AG04449 (cell line): ENCODE results near the gene KPNB1.

Experiments
- CTCF ChIA-PET: fragments of 350-600 bp; formaldehyde crosslinking; extraction: SDS; loops from one replicate; lab custom pipeline; 2021; ENCODE audit warnings: antibody characterized with exemption; lab: Yijun Ruan, JAX
- POLR2A ChIA-PET: fragments of 400-600, 350-600 bp; formaldehyde crosslinking; extraction: SDS; loops from one replicate; lab custom pipeline; 2020; ENCODE audit warnings: antibody characterized with exemption, inconsistent platforms; lab: Yijun Ruan, JAX
- DNase-seq: peaks from one replicate; pipeline ENCODE4 v3.0.0-alpha.2; 2010; ENCODE audit warnings: low read depth, low spot score
- H3K4me3 ChIP-seq: 2 replicates; pipeline ENCODE4 v1.5.1; 2011; ENCODE audit warnings: low read depth, mild to moderate bottlenecking, control low read depth, low read length
- TF ChIP-seq, protein P1 (sequence below): IDR thresholded peaks from one replicate; pipeline ENCODE4 v1.5.1; 2011; ENCODE audit warnings: mild to moderate bottlenecking, moderate library complexity, low read length, control low read depth, inconsistent platforms; ENCODE audit not compliant: insufficient read depth; ENCODE audit errors: missing control alignments

KPNB1 gene

DNA sequence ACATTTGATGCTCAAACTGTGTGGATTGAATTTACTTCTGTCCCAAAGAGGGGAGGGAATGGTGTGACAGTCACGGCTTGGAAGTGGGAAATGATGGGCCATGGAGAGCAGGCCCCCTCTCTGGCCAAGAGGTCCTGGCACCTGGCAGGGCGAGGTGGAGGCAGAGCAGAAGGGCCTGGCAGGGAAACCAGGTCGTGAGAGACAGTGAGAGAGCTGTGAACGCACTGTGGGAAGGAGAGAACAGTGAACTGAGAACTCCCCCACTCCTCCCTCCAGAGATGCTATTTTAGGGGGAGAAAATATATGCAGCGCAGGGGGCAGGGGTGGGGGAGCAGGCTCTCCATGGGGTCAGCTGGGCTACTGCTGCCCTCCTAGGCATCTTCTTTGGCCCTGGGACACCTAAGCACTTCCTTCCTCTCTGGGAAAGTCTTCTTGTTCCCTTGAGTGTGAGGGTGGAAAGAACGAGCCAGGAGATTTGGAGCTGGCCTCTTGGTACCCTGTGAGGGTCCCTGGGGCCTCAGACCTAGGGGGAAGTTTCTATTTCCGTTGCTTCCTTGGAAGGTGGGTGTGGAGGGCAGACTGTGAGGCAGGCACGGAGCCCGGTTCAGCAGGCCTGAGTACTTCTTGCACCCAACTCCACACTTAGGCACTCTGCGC, 66.1 kb downstream of the KPNB1 start:
- POLR2A ChIA-PET, result no interaction called here
- H3K4me3 ChIP-seq, result no peak overlapping the region
- DNase-seq, result no peak
- CTCF ChIA-PET, result interaction anchor here (0.9 to 6.3 kb wide), 3 partner anchors 8 to 17 kb away, joined by 3 to 62 read pairs (median 4); no protein-coding TSS in a partner anchor
- TF ChIP-seq, protein P1, sequence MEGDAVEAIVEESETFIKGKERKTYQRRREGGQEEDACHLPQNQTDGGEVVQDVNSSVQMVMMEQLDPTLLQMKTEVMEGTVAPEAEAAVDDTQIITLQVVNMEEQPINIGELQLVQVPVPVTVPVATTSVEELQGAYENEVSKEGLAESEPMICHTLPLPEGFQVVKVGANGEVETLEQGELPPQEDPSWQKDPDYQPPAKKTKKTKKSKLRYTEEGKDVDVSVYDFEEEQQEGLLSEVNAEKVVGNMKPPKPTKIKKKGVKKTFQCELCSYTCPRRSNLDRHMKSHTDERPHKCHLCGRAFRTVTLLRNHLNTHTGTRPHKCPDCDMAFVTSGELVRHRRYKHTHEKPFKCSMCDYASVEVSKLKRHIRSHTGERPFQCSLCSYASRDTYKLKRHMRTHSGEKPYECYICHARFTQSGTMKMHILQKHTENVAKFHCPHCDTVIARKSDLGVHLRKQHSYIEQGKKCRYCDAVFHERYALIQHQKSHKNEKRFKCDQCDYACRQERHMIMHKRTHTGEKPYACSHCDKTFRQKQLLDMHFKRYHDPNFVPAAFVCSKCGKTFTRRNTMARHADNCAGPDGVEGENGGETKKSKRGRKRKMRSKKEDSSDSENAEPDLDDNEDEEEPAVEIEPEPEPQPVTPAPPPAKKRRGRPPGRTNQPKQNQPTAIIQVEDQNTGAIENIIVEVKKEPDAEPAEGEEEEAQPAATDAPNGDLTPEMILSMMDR, result no peak

DNA sequence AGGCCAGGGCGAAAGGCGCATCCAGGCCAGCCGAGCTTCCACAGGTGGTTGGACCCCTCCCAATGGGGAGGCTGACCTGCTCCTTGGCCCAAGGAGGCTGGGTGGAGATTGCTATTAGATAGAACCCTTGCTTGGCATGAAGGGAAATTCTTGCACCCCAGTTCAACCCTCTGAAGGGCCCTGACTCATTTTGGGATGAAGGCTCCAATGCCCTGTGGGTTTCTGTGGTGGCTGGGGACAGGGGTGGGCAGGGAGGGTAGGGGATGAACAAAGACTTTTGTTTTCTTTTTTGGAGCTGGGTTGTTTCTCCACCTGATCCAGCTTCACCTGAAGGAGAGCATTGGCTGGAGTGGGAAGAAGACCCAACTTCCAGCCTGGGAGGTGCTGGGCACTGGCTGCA, 66.7 kb downstream of the KPNB1 start:
- POLR2A ChIA-PET, result no interaction called here
- H3K4me3 ChIP-seq, result no peak overlapping the region
- TF ChIP-seq, protein P1, result no peak
- no peak for DNase-seq
- CTCF ChIA-PET, result interaction anchor here (1.1 to 6.3 kb wide), 2 partner anchors 8 to 17 kb away, joined by 4 to 62 read pairs; no protein-coding TSS in a partner anchor

DNA sequence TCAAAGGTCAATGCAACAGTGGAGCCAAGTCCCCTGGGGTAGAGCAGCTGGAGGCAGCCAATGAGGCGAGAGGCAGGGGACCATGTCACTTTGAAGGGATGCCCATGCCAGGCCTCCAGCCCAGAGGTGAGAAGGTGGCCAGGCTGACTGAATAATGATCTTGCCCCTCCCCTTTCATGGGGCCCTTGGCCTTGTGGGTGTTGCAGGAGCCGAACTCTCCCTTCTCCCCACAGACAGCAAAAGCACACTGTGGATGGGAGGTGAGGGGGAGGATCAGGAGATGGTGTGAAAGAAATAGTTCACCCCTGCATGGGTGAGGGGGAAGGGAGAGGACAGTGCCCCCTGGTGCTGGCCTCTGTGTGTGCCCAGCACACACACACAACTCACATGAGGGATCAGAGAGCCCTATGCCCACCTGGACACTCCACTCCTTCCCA, 67.6 kb downstream of the KPNB1 start:
- no peak for DNase-seq
- TF ChIP-seq, protein P1, result peak; percentile 46
- no peak overlapping the region for H3K4me3 ChIP-seq
- ChIA-PET POLR2A (no interaction called here), CTCF (interaction anchor here (0.8 to 6.3 kb wide), 3 partner anchors 9 to 82 kb away, joined by 3 to 62 read pairs (median 4); no protein-coding TSS in a partner anchor)

DNA sequence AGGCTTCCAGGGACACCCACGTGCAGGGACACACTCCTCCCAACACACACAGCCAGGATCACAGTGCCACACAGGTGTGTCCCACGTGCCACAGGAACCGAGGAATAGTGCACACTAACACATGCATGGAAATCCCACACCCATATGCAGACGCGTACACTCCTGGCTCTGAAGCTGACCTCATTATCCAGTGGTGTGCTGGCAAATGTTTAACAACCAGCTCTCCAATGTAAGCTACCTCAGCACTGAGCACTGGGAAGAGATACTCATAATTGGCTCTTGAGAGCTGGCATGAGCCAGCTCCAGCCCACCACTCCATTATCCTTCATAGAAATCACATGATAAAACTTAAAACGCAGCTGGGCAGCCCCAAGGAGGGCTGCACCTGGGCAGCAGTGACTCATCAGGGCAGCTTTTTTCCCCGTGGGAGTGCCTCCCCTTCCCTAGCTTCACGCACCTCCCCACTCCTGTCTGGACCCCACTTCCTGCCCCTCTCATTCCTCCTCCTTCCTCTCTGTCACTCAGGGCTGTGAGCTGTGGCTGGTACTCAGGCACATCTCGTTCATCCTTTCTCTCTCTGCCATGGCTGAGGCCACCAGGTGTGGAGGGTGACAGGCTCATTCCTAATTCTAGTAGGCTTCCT, 68.4 kb downstream of the KPNB1 start:
- no peak for DNase-seq
- TF ChIP-seq, protein P1, result no peak
- no peak overlapping the region for H3K4me3 ChIP-seq
- POLR2A ChIA-PET, result no interaction called here
- CTCF ChIA-PET, result interaction anchor here (0.8 to 6.3 kb wide), 5 partner anchors 10 to 172 kb away, joined by 3 to 62 read pairs (median 3); no protein-coding TSS in a partner anchor

DNA sequence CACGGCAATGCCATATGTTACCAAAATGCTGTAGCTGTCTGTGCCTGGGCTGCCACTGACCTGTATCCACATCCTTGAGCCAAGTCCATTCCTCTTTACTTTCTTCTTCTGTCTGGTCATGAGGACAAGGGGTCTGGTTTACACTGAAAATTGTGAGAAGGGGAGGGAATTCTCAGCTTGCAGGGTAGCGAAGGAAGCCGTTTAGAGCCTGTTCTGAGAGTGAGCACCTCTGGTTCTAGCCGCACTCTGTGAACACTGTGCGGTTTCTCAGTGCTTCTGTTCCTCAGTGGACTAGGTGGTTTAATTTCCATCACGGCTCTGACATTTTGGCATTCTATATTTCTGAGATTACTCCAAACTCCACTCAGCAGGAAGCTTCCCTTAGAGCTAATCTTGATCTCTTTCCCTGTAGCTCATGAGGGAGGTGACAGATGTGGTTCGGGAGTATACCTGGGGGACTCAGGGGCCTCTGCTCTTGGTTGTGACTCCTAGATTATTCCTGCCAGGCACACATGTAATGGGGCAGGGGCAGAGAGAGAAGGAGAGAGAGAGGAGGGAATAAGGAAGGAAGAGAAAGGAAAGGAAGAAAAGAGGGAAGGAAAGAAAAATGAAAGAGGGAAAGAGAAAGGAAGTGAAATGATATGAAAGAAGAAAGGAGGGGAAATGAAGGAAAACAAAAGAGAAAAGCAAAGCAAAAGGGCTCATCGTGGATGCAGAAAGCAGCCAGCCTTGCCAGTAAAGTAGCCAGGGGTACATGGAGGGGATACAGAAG, 69.1 kb downstream of the KPNB1 start:
- no peak for DNase-seq
- TF ChIP-seq, protein P1, result no peak
- no peak overlapping the region for H3K4me3 ChIP-seq
- CTCF ChIA-PET, result interaction anchor here (1.0 to 6.3 kb wide), 4 partner anchors 11 to 171 kb away, joined by 3 to 62 read pairs (median 4); no protein-coding TSS in a partner anchor
- POLR2A ChIA-PET, result no interaction called here
